HG02885 (cell line): ENCODE measurements around the gene PYDC2.

ENCODE experiments used
- ATAC-seq: cut with Tn5 transposase; IDR thresholded peaks from one replicate; pipeline ENCODE4 v1.9.1; 2021; ENCODE audit warnings: mild to moderate bottlenecking; ENCODE audit not compliant: unreplicated experiment, poor library complexity

The PYDC2 gene

DNA sequence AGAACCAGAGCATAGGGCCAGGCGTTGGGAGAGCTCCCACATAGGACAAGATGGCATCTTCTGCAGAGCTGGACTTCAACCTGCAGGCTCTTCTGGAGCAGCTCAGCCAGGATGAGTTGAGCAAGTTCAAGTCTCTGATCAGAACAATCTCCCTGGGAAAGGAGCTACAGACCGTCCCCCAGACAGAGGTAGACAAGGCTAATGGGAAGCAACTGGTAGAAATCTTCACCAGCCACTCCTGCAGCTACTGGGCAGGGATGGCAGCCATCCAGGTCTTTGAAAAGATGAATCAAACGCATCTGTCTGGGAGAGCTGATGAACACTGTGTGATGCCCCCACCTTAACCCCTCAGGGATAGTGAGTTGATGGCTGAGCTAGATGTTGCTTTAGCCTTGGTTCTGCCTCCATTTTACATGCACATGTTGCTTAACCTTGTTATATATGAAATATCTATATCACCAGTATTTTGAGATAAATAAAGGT lies at the start of gene PYDC2:
Gene PYDC2 (plus strand): TSS at position 51 of the 483 bp plus-strand sequence. CDS start 0 bp downstream, at position 51.
- no peak for ATAC-seq

DNA sequence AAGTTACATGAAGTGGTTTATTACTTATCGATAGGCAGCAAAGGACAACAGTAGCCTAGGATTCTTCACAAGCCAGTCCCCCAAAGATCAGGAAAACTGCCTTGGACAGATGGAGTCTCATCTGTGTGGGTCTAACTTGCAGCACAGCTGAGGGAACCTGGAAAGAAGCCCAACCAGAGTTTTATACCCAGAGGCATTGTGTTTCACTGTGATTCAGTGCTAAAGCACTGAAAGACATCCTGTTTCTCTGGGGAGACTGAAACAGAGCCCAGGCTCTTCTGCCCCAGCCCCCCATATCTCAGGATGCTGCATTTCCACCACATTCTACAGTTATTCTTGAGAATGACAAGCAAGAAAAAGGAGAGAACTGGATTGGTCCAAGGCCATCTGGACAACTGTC lies 48.2 kb upstream of the PYDC2 start:
- ATAC-seq = no peak

DNA sequence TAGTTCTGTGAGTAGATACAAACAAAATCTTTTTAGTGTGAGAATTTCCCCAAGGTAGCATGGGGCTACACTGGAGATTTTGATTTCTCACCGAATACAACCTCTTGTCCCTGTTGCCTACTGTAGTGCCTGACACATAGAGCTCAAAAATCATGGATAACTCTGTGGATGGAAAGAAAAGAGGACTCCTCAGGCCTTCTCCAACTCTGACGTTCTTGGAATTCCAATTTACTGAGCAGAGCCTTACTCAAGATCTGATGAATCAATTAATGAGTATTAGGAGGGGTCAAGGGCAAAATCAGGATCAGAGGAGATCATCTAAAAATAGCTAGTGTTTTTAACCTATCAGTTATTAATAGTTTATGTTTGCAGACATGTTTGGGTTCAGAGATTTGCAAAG lies 46.7 kb upstream of the PYDC2 start:
- no peak for ATAC-seq

DNA sequence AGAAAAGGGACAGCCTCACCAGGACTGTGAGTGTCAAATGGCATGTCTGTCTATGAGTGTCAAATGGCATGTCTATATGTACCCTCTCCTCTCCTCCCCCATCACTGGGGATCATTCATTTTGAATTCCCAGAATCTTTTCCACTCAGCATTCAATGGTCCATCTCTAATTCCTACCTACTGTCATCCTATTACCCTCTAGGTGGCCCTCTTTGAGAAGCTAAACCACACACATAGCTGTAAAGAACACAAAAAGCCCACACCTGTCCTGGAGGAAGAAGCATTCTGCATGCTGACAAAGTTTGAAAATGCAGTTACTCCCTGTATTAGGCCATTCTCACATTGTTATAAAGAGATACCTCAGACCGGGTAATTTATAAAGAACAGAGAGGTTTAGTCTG lies 46.2 kb upstream of the PYDC2 start:
- ATAC-seq = no peak

DNA sequence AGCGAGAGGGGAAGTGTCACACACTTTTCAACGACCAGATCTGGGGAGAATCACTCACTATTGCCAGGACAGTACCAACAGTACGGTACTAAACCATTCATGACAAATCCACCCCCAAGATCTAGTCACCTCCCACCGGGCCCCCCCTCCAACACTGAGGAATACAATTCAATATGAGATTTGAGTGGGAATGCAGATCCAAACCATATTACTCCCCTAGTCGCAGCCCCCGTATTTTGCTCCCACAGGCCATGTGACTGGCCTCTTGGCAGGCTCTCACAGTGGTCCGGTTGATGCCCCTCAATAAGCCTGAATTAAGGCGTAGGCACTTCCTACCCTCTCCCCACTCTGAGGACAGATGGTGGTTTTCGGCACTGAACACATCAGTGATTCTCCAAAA lies 45.4 kb upstream of the PYDC2 start:
- no peak for ATAC-seq

DNA sequence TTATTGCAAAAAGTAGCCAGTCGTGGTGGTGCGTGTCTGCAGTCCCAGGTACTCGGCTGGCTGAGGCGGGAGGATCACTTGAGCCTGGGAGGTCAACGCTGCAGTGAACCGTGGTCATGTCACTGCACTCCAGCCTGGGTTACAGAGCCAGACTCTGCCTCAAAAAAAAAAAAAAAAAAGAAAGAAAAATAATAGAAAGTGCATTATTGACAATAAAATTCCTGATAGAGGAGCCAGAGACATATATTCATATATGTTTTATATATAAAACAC lies 43.6 kb upstream of the PYDC2 start:
- no peak for ATAC-seq

DNA sequence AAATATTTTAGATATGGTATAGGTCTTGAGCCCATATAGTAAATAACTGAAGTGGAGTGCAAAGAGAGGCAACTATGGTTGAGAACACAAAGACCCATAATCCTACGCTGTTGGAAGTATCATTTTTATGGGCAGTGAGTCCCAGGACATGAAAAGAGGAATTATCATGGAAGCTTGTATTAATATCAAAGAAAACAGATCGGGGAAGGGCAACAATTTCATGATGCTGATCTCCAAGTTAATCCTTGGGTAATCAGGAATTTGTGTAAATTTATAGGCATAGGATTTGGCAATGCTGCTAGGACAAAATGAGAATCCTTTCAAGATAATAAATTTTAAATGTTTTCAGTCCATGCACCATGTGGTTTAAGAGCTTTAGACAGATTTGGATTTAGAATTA lies 40.2 kb upstream of the PYDC2 start:
- ATAC-seq = no peak

DNA sequence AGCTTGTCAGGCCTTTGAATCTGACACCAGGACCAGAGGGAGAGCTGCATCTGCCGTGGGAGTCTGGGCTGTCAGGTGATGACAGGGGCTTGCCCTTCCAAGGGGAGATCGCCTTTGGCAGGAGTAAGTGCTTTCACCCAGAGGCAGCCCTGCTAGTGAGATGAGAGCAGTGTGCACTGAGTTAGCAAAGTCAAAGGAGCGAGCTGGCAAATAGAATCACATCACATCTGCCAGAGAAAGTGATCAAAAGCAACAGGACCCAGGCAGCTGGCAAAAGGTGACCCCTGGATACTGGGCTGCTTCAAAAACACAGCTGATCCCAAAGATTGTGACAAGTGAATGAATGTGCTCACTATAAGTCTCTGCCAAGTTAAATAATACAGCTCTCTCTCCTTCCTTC lies 36.1 kb upstream of the PYDC2 start:
- no peak for ATAC-seq

DNA sequence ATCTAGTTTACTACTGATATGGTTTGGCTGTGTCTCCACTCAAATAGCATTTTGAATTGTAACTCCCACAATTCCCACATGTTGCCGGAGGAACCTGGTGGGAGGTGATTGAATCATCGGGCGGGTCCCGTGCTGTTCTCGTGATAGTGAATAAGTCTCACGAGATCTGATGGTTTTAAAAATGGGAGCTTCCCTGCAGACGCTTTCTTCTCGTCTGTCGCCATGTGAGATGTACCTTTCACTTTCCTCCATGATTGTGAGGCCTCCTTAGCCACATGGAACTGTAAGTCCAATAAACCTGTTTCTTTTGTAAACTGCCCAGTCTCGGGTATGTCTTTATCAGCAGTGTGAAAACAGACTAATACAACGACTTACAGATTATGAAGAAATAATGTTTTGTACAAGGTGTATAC lies 35.6 kb upstream of the PYDC2 start:
- ATAC-seq = no peak

DNA sequence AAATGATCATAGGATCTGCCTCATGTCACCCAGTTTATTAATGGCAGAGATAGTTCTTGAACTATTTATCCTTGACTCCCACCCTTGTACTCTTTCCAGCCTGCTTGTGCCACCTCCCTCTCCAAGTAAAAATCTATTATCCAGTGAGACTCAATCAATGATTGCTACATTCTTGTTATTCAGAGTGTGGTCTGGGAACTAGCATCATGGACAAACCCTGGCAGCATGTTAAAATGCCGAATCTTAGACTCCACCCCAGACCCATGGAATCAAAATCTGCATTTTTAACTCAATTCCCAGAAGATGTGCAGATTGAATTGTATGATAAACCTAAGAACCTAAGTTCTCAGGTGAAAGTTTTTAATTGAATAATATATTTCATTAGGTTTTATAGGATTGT lies 34.7 kb upstream of the PYDC2 start:
- ATAC-seq = no peak

DNA sequence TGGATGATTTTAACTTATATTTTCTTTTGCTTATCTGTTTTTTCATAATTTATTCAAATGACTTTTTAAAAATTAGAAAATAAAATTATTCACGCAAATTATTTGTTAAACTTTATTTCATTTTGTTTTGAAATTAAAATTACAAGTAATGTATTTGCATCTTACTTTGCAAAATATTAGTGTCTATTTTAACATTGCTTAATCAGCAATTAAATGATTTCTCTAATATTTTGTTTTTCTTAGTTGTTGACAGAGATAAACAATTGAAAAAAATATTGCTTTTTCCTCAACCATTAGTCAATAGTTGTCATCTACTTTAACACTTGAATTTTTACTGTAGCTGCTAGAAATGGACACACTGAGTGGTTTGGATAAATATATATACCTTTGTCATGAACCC lies 32.8 kb upstream of the PYDC2 start:
- no peak for ATAC-seq

DNA sequence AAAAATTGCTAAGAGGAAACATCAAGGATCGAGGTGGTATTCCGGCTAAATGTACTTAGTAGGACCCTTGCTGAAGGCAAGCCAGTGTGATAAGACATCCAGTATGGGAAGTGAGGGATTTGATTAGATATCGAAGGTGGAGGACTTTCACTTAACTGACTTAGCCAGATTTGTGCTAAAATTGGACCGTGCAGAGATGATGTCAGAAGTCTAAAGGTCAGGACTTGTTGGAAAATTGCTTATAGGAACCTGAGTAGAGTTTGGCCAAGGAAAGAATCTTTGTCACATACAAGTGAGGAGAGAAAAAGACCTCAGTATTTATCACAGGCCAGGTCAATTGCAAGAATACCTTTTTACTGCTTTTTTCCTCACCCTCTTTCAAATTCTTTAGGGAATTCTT lies 30.9 kb upstream of the PYDC2 start:
- no peak for ATAC-seq

DNA sequence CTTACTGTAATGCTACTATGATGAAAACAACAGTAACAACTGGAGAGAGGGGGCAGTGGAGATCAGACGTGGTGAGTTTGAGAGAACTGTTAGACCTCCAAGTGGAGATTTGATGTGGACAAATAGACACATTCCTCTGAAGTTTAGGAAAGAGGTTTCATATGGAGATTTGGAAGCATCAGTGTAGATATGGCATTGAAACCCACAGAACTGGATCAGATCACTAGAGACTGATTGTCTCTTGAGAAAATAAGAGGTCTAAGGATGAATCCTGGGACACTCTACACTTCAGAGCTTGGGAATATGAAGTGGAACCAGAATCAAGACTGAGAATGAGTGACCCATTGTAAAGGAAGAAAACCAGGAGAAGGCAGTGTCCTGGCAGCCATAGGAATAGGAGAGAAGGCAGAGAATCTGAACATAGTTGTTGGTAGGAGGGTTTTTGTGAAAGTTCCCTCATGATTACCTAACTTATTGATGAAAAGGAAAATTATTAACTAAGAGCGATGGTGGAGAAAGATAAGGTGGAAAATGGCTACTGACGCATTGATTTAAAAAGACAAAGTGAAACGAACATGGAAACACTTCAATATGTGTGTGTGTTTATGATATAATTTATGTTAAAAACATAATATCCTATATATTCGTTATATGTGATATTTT lies 29.7 kb upstream of the PYDC2 start:
- ATAC-seq = no peak

DNA sequence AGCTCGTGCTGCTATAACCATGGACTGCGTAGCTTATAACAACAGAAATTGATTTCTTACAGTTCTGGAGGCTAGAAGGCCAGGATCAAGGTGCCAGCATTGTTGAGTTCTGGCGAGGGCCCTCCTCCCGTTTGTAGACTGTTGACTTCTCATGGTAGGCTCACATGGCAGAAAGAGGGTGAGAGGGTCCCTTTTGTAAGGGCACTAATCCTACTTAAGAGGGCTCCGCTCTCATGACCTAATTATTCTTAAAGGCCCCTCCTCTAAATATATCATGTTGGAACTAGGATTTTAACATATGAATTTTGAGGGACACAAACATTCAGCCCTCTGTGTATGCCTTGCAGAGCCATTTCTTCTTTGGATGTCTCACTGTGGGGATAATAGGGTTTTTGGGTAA lies 28.8 kb upstream of the PYDC2 start:
- no peak for ATAC-seq

DNA sequence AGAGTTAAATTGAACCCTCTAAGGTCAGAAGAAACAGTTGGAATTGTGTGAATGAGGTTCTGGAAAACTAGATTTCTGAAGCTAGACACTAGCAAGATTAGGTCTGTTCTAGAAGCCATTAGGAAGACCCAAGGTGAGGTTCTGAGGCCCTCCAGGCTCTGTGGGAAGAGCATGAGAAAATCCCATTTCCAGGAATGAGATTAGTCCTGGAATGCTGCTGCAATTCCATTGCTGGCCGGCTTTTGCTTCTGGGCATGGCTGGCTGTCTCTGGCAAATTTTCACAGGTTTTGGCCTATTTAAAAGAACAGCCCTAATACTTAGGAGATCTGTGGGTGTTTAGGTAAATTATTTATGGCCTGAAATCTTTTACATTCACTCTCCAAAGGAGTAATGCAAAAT lies 26.9 kb upstream of the PYDC2 start:
- no peak for ATAC-seq

DNA sequence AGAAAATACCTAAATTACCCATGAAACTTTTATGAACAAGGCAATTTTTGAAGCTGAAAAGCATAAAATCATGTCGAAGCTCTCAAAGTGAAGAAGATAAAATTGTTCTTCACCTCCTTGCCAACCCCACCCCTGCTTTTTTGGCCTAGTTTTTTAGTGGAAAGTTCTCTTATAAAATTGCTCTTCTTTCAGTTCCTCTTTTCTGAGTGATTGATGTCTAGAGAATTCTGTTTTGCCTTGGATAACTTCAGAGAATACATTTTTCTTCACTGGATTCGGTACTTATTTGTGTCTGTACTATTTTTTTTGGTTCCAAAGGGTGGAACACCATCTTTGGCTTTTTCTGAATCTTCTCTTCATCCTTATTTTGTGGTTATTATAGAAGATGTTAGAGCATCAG lies 25.0 kb upstream of the PYDC2 start:
- no peak for ATAC-seq

DNA sequence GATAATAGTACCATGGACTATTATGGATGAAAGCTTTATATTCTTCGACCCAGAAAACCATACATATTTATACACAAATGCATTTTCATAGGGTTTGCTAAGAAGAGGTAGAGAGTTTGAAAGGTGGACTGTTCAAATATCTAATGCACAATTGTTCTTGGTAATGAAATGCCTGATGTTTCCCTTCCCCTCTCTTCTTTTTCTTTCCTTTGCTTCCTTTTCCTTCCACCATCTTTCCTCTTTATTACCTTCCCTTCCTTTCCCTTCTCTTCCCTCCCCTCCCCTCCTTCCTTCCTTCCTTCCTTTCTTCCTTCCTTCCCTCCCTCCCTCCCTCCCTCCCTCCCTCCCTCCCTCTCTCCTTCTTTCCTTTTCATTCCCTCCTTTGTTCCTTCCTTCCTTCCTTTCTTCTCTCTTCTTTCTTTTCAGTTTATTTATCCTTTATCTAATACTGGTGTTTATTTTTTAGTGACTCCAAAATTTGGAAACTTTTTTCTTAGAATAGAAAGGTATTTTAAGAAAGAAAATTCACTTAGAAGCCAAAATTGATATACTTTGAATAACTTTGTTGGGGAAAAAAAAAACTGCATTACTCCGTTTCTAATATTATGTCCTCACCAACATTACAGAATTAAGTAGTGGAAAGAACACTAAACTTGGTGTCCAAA lies 22.7 kb upstream of the PYDC2 start:
- ATAC-seq = no peak

DNA sequence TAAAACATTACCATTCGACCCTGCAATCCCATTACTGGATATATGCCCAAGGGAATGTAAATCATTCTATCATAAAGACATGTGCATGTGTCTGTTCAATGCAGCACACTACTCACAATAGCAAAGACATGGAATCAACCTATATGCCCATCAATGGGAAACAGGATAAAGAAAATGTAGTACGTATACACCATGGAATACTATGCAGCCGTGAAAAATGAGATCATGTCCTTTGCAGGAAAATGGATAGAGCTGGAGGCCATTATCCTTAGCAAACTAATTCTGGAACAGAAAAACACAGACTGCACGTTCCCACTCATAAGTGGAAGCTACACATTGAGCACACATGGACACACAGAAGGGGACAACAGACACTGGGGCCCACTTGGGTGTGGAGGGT lies 20.4 kb upstream of the PYDC2 start:
- no peak for ATAC-seq

DNA sequence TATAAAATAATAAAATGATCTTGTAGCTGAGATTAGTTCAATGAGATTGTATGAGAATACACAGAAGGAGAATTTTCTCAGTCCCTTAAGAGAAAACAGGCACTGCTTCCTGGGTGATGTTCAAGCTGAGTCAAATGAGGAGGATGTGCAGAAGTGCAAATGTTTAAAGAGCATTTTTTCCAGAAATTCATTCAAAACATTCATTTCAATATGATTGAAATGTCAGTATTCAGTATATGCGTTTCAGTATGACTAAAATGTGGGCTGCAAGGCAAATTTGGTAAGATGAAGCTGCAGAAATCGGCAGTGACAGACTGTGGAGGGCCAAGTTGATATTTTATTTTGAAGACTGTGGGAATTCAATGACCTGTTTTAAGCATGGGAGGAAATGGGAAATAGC lies 19.3 kb upstream of the PYDC2 start:
- ATAC-seq = no peak

DNA sequence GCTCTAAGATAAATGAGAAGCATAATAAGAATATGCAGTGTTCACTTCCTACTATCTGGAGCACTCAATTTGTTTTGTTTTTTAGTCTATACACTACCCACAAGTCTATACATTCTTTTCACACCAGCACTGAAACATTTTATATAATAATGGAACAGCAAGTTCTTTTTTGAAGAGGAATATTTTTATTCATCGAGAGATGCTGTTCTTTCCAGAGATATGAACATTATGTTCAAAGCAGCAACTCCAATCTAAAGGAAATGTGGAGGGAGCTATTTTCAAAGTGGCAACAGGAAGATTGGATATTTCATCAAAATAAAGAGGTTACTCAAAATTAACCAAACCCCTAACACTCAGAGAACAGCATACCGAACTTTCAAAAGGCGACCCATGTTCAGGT lies 16.4 kb upstream of the PYDC2 start:
- ATAC-seq = no peak

DNA sequence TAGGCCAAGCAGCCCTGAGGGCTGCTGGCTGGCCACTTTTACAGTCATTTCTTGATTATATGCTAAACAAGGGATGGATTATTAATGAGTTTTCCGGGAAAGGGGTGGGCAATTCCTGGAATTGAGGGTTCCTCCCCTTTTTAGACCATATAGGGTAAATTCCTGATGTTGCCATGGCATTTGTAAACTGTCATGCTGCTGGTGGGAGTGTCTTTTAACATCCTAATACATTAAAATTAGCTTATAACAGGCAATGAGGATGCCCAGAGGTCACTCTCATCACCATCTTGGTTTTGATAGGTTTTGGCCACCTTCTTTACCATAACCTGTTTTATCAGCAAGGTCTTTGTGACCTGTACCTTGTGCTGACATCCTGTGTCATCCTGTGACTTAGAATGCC lies 11.7 kb upstream of the PYDC2 start:
- ATAC-seq = no peak

DNA sequence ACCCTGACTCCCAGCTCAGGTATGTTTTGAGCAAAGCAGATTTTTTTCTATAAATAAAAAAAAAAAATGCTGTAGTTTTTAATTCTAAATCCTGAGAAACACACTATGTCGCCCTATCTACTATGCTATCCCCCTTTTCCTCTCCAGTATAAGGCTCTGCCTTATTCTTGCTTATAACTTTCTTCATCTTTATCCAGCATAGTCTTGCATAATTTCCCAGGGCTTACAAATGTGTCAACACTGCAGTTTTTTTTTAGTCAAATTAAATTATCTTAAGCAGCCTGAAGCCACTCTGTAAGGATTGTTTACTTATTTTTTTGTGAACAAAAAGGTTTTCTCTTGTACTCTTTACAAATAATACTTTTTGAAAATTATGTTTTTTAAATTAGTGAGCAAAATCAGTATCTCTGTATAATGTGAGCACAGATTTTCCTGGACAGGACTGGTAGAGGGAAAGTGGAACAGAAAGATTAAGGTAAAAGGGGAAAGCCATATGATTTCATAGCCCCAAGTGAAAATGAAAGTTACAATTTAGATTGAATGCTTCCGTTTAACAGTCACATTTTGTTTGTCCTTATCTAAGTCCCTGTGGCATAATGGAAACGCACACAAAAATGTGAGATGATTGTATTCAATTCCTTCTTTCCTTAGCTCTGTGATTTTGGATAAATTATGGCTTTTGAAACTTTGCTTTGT lies 5.6 kb upstream of the PYDC2 start:
- ATAC-seq = peak; percentile 69
